HepG2 (cell line): ENCODE data around the gene BUD23. TPM values are rescaled to one million over a fixed set of nuclear protein-coding genes. Genes with fewer than 3 reads are reported as not detected.

ENCODE experiments used
- ATAC-seq: fragments of 200-7000 bp; cut with Tn5 transposase; 3 replicates; pipeline ENCODE4 v1.9.1; 2020; ENCODE audit warnings: mild to moderate bottlenecking, moderate library complexity
- BruUV-seq: library from RNA; stranded (reverse); fragments of 400-500 nt; replicated peaks from 2 replicates; lab custom pipeline; 2021; lab: Mats Ljungman, UMichigan
- CTCF ChIA-PET: fragments of 300-600 bp; formaldehyde crosslinking; extraction: SDS; loops from one replicate; lab custom pipeline; 2021; ENCODE audit warnings: low total read pairs, inconsistent platforms, low intra/inter-chr PET ratio; lab: Yijun Ruan, JAX
- POLR2A ChIA-PET: fragments of 350-600 bp; sonication (Branson Sonifier 250); formaldehyde crosslinking; loops from one replicate; lab custom pipeline; 2020; ENCODE audit warnings: antibody characterized with exemption, inconsistent platforms; lab: Yijun Ruan, JAX
- DNase-seq: peaks from one replicate; pipeline ENCODE4 v3.0.0-alpha.2; 2015; ENCODE audit warnings: low spot score
- FAIRE-seq: peaks from 3 replicates; lab custom pipeline; 2011; peaks lifted over from hg19 to GRCh38; lab: Jason Lieb, UNC
- H2AFZ ChIP-seq: one replicate; pipeline ENCODE4 v1.6.1; 2011; ENCODE audit warnings: low read length, inconsistent platforms
- H3K27ac ChIP-seq: fragments of 300-600 bp; 3 replicates; pipeline ENCODE4 v1.8.0; 2011; ENCODE audit warnings: mixed run types, mild to moderate bottlenecking, mixed read lengths, low read length, inconsistent platforms; ENCODE audit not compliant: insufficient read depth; ENCODE audit errors: extremely low read length
- H3K27me3 ChIP-seq, 2 experiments: fragments of 200-600 bp in 1 of 2; 2 replicates in 1 of 2; 3 replicates in 1 of 2; pipeline versions ENCODE4 v1.6.0 to v1.8.0; 2011; ENCODE audit warnings: low read length in 2 of 2, mild to moderate bottlenecking in 2 of 2, moderate library complexity in 2 of 2, inconsistent platforms in 1 of 2; ENCODE audit not compliant: insufficient read depth in 2 of 2, control insufficient read depth in 1 of 2
- H3K36me3 ChIP-seq, 2 experiments: fragments of 200-600 bp in 1 of 2; replicated peaks in 1 of 2; 2 replicates in 1 of 2; 3 replicates in 1 of 2; pipeline versions ENCODE4 v1.5.1 to v1.8.0; 2011; ENCODE audit warnings: low read length in 2 of 2, inconsistent platforms in 1 of 2; ENCODE audit not compliant: insufficient read depth in 2 of 2, control insufficient read depth in 1 of 2
- H3K4me1 ChIP-seq: 2 replicates; pipeline ENCODE4 v1.5.1; 2012; ENCODE audit warnings: low read length, inconsistent platforms; ENCODE audit not compliant: insufficient read depth
- H3K4me2 ChIP-seq: 2 replicates; pipeline ENCODE4 v1.6.0; 2011; ENCODE audit warnings: low read depth, low read length, inconsistent platforms
- H3K4me3 ChIP-seq, 3 experiments: fragments of 200-600 bp in 1 of 3; sonication (generic), shearing (Covaris generic) in 1 of 3; replicated peaks in 1 of 3; 2 replicates each; pipeline ENCODE4 v1.5.1; 2011 to 2016; ENCODE audit warnings: low read length in 3 of 3, inconsistent platforms in 2 of 3, low read depth in 2 of 3, mild to moderate bottlenecking in 2 of 3, control low read depth in 1 of 3, mixed read lengths in 1 of 3; ENCODE audit not compliant: insufficient read depth in 1 of 3
- H3K79me2 ChIP-seq: one replicate; pipeline ENCODE4 v1.6.1; 2011; ENCODE audit warnings: low read length, inconsistent platforms; ENCODE audit not compliant: insufficient read depth
- H3K9ac ChIP-seq: 2 replicates; pipeline ENCODE4 v1.6.0; 2011; ENCODE audit warnings: mild to moderate bottlenecking, low read depth, low read length, inconsistent platforms; ENCODE audit not compliant: insufficient read depth
- H3K9me3 ChIP-seq: 2 replicates; pipeline ENCODE4 v1.5.1; 2012; ENCODE audit warnings: mild to moderate bottlenecking, low read length
- H4K20me1 ChIP-seq: 2 replicates; pipeline ENCODE4 v1.6.0; 2011; ENCODE audit warnings: inconsistent platforms, mild to moderate bottlenecking, low read length, moderate library complexity; ENCODE audit not compliant: insufficient read depth
- AGO1 ChIP-seq: fragments of 200-400 bp; formaldehyde crosslinking; IDR thresholded peaks from 2 replicates; pipeline ENCODE4 v1.6.1; 2017; ENCODE audit warnings: mild to moderate bottlenecking, low read depth, low read length, moderate library complexity; ENCODE audit not compliant: poor library complexity, severe bottlenecking
- CTCF ChIP-seq: sonication (generic); formaldehyde crosslinking; IDR thresholded peaks from 2 replicates; pipeline ENCODE4 v1.5.0; 2020; ENCODE audit warnings: mild to moderate bottlenecking, missing genetic modification reagents, moderate library complexity
- HDAC1 ChIP-seq: sonication (generic); formaldehyde crosslinking; IDR thresholded peaks from 2 replicates; pipeline ENCODE4 v1.5.1; 2020; ENCODE audit warnings: mild to moderate bottlenecking, missing genetic modification reagents
- HNF1A ChIP-seq, 2 experiments: sonication (generic) in 1 of 2; formaldehyde crosslinking in 1 of 2; IDR thresholded peaks; 2 replicates each; pipeline versions ENCODE4 v1.4.0 to v1.6.1; 2016 to 2020; ENCODE audit warnings: borderline replicate concordance in 1 of 2, low read depth in 1 of 2, mild to moderate bottlenecking in 1 of 2, missing genetic modification reagents in 1 of 2
- JUN ChIP-seq: sonication (generic); formaldehyde crosslinking; IDR thresholded peaks from 2 replicates; pipeline ENCODE4 v1.4.0; 2020; ENCODE audit warnings: mild to moderate bottlenecking, missing genetic modification reagents
- MYC ChIP-seq: sonication (generic); formaldehyde crosslinking; IDR thresholded peaks from 2 replicates; pipeline ENCODE4 v1.9.0; 2021; ENCODE audit warnings: missing genetic modification reagents, borderline replicate concordance
- PBX3 ChIP-seq: sonication (generic); formaldehyde crosslinking; IDR thresholded peaks from 2 replicates; pipeline ENCODE4 v1.8.1; 2023; ENCODE audit warnings: missing genetic modification reagents, inconsistent platforms, borderline replicate concordance
- ZNF331 ChIP-seq: sonication (generic); formaldehyde crosslinking; IDR thresholded peaks from 2 replicates; pipeline ENCODE4 v1.4.0; 2020; ENCODE audit warnings: missing genetic modification reagents
- ZNF382 ChIP-seq: sonication (generic); formaldehyde crosslinking; IDR thresholded peaks from 2 replicates; pipeline ENCODE4 v1.5.0; 2020; ENCODE audit warnings: missing genetic modification reagents, mild to moderate bottlenecking, borderline replicate concordance
- ZNF383 ChIP-seq: sonication (generic); formaldehyde crosslinking; IDR thresholded peaks from 2 replicates; pipeline ENCODE4 v1.4.0; 2020; ENCODE audit warnings: missing genetic modification reagents, mild to moderate bottlenecking, borderline replicate concordance
- WGBS: methylation state at CpG from one replicate; pipeline ENCODE4 v1.1.6; 2017; ENCODE audit warnings: low lambda C conversion rate; 5-methylcytosine and 5-hydroxymethylcytosine counted together
- in situ Hi-C: cut with HindIII; loops from 2 replicates; pipeline ENCODE4 v1.10.0; 2017; ENCODE audit warnings: low pct_unique_long_range_greater_than_20kb; ENCODE audit not compliant: extremely low pct_ligation_motif_present
- intact Hi-C: fragments of 100-400 bp; cut with micrococcal nuclease; formaldehyde crosslinking; loops from one replicate; pipeline ENCODE4 v1.10.0; 2022; ENCODE audit not compliant: unreplicated experiment
- polyA plus RNA-seq, 8 experiments: library from polyadenylated mRNA; depleted of rRNA in 3 of 8; stranded (reverse) in 7 of 8; unstranded in 1 of 8; fragments of >200 nt; fragmentation: Illumina TruSeq in 4 of 8; extraction: Trizol in 4 of 8; gene quantifications; 2 replicates each; pipeline versions ENCODE4 v1.2.1 to v1.2.3, GENCODE V29; 2011 to 2016; ENCODE audit warnings: low read depth in 4 of 8, missing spikeins in 1 of 8, mixed read lengths in 1 of 8; ENCODE audit not compliant: insufficient read depth in 1 of 8
- total RNA-seq, 5 experiments: library from RNA; depleted of rRNA; stranded (reverse); fragments of >200 nt; fragmentation: Illumina TruSeq; extraction: Trizol; gene quantifications; 2 replicates each; pipeline ENCODE4 v1.2.3, GENCODE V29; 2016; ENCODE audit warnings: low read depth in 1 of 5

Gene BUD23
- total and polyA plus RNA-seq, 2 of the 13 experiments (the other 11 are each of a cell fraction or from before 2014, with no cell fraction given), result 47.5 to 54.5 TPM

GRCh38 chr7:73715648-73716317 is 32.4 kb downstream of the BUD23 start:
- Histone ChIP-seq H3K4me3 (peak overlapping the region in 2 of 3 experiments; percentile 3 to 13; a peak in 1 of 6 replicates), H3K79me2 (no peaks in the 10 kb centered on the region), H3K4me1 (peaks cover 47% of the 10 kb centered on the region), H3K27me3 (peaks cover 0 to 1% of the 10 kb centered on the region in 2 experiments; a peak in 1 of 5 replicates), H3K4me2 (peak overlapping the region; percentile 51), H4K20me1 (peaks cover 7% of the 10 kb centered on the region), H3K36me3 (no peaks in the 10 kb centered on the region), H3K9me3 (no peaks in the 10 kb centered on the region), H3K9ac (peak overlapping the region; percentile 52), H2AFZ (no peak overlapping the region), H3K27ac (peak overlapping the region; percentile 36)
- WGBS, result 0% methylated on average over 3 of the region's 16 CpGs
- BruUV-seq, result no TSS peak
- ChIA-PET CTCF (no interaction called here), POLR2A (interaction anchor here (0.7 to 2.3 kb wide), 18 partner anchors 10 to 159 kb away, joined by 3 to 12 read pairs (median 6); partner anchors contain the start of genes ABHD11, BCL7B, BUD23 and DNAJC30)
- DNase-seq (peak; percentile 90), ATAC-seq (peak; percentile 87), FAIRE-seq (peak; percentile 84)
- in situ Hi-C loops (loop anchor here (5.0 kb wide), 1 partner anchor 108 kb away; no protein-coding TSS in a partner anchor), intact Hi-C loops (loop anchor here (5.0 kb wide), 2 partner anchors 33 to 48 kb away; partner anchors contain the start of genes BUD23, DNAJC30 and VPS37D)
- TF ChIP-seq HNF1A (IDR thresholded peaks at IDR 0.05; ENCODE audit: low read depth) (no peak), HNF1A (CRISPR knock-in tag; IDR thresholded peaks at IDR 0.05; ENCODE audit: borderline replicate concordance) (peak; percentile 37; the same call in 1 of the 2 replicates), ZNF383 (CRISPR knock-in tag) (no peak), PBX3 (no peak), JUN (CRISPR knock-in tag) (peak; percentile 74; the same call in 1 of the 2 replicates), AGO1 (peak; percentile 40), ZNF331 (peak; percentile 46; the same call in 1 of the 2 replicates), HDAC1 (CRISPR knock-in tag) (peak; percentile 54), ZNF382 (no peak), MYC (CRISPR knock-in tag) (peak; percentile 30; the same call in 1 of the 2 replicates), CTCF (CRISPR knock-in tag) (peak; percentile 22; the same call in 1 of the 2 replicates)
